B cell (primary cell): ENCODE measurements around the gene ARID1A. TPM values are rescaled to one million over a fixed set of nuclear protein-coding genes. Genes with fewer than 3 reads are reported as not detected.
A peak's percentile ranks its signal among the peaks of the same experiment; 100 is the strongest.

Source experiments
- ATAC-seq: fragments of 200-7000 bp; cut with Tn5 transposase; one replicate; pipeline ENCODE4 v1.10.0; 2021; ENCODE audit warnings: low read depth, mild to moderate bottlenecking, moderate number of reproducible peaks, moderate library complexity
- CTCF ChIA-PET: fragments of 350-600 bp; sonication (Branson Sonifier 250); formaldehyde crosslinking; loops from one replicate; lab custom pipeline; 2021; ENCODE audit warnings: antibody characterized with exemption, inconsistent platforms; lab: Charles Lee
- POLR2A ChIA-PET: fragments of 350-600 bp; sonication (Branson Sonifier 250); formaldehyde crosslinking; loops from one replicate; lab custom pipeline; 2021; ENCODE audit warnings: antibody characterized with exemption; lab: Charles Lee
- DNase-seq: peaks from one replicate; pipeline ENCODE4 v3.0.0; 2013
- H2AFZ ChIP-seq: 2 replicates; pipeline ENCODE4 v1.6.1; 2012; ENCODE audit warnings: mild to moderate bottlenecking, low read depth, low read length; ENCODE audit not compliant: insufficient read depth, poor library complexity, severe bottlenecking
- H3K27ac ChIP-seq, 2 donors: 1 replicate in 1 of 2; 2 replicates in 1 of 2; pipeline ENCODE4 v1.5.1; 2012 to 2013; ENCODE audit warnings: low read length in 2 of 2, mild to moderate bottlenecking in 2 of 2, moderate library complexity in 1 of 2
- H3K27me3 ChIP-seq, 4 experiments: fragments of 200-600 bp in 1 of 4; sonication (generic) in 1 of 4; replicated peaks in 1 of 4; 1 replicate in 2 of 4; 2 replicates in 2 of 4; pipeline versions ENCODE4 v1.6.1 to v1.7.0; 2013 to 2016; ENCODE audit warnings: low read length in 3 of 4, mild to moderate bottlenecking in 2 of 4, mixed read lengths in 1 of 4, moderate library complexity in 1 of 4; ENCODE audit not compliant: insufficient read depth in 4 of 4, control insufficient read depth in 3 of 4; ENCODE audit errors: control extremely low read depth in 1 of 4
- H3K36me3 ChIP-seq, 2 experiments: replicated peaks in 1 of 2; 1 replicate in 1 of 2; 2 replicates in 1 of 2; pipeline versions ENCODE4 v1.6.1 to v1.7.1; 2013; ENCODE audit warnings: low read length in 1 of 2; ENCODE audit not compliant: insufficient read depth in 2 of 2, control insufficient read depth in 1 of 2; ENCODE audit errors: control extremely low read depth in 1 of 2, extremely low read depth in 1 of 2
- H3K4me1 ChIP-seq, 2 donors: fragments of 200-600 bp in 1 of 2; sonication (generic) in 1 of 2; 1 replicate in 1 of 2; 2 replicates in 1 of 2; pipeline versions ENCODE4 v1.5.1 to v1.6.1; 2013 to 2017; ENCODE audit warnings: low read length in 2 of 2; ENCODE audit not compliant: control insufficient read depth in 2 of 2, insufficient read depth in 2 of 2
- H3K4me2 ChIP-seq: replicated peaks from 2 replicates; pipeline ENCODE3; 2012; ENCODE audit warnings: mild to moderate bottlenecking, low read depth, low read length; ENCODE audit not compliant: poor library complexity, severe bottlenecking
- H3K4me3 ChIP-seq, 5 experiments: fragments of 200-600 bp in 1 of 5; sonication (generic) in 1 of 5; 1 replicate in 3 of 5; 2 replicates in 2 of 5; pipeline versions ENCODE4 v1.5.1 to v1.7.0; 2011 to 2016; ENCODE audit warnings: low read length in 4 of 5, mild to moderate bottlenecking in 4 of 5, low read depth in 2 of 5, control low read depth in 1 of 5, moderate library complexity in 1 of 5; ENCODE audit not compliant: insufficient read depth in 1 of 5; ENCODE audit errors: control extremely low read depth in 1 of 5, extremely low read depth in 1 of 5
- H3K79me2 ChIP-seq: fragments of 200-600 bp; sonication (generic); one replicate; pipeline ENCODE4 v1.6.0; 2016; ENCODE audit warnings: low read length; ENCODE audit not compliant: control insufficient read depth, insufficient read depth
- H3K9ac ChIP-seq: fragments of 200-600 bp; sonication (generic); 2 replicates; pipeline ENCODE4 v1.6.1; 2017; ENCODE audit warnings: mild to moderate bottlenecking, low read length, moderate library complexity
- H3K9me3 ChIP-seq, 3 donors: one replicate each; pipeline versions ENCODE4 v1.6.1 to v1.7.1; 2013; ENCODE audit warnings: low read length in 2 of 3; ENCODE audit not compliant: control insufficient read depth in 2 of 3, insufficient read depth in 1 of 3; ENCODE audit errors: control extremely low read depth in 1 of 3
- H4K20me1 ChIP-seq: 2 replicates; pipeline ENCODE4 v1.6.0; 2012; ENCODE audit warnings: mild to moderate bottlenecking, low read length; ENCODE audit not compliant: insufficient read depth, control insufficient read depth, poor library complexity, severe bottlenecking
- H3K27ac Mint-ChIP-seq: one replicate; pipeline ENCODE4 v1.8.0; 2021; ENCODE audit warnings: mixed read lengths
- H3K27me3 Mint-ChIP-seq: one replicate; pipeline ENCODE4 v1.8.0; 2021; ENCODE audit warnings: mixed read lengths
- H3K4me1 Mint-ChIP-seq: one replicate; pipeline ENCODE4 v1.8.0; 2021; ENCODE audit warnings: mixed read lengths
- H3K4me3 Mint-ChIP-seq: one replicate; pipeline ENCODE4 v1.8.0; 2021; ENCODE audit warnings: mixed read lengths
- H3K9me3 Mint-ChIP-seq: one replicate; pipeline ENCODE4 v1.8.0; 2022; ENCODE audit warnings: mixed read lengths; ENCODE audit not compliant: insufficient read depth
- EZH2 ChIP-seq: IDR thresholded peaks from 2 replicates; pipeline ENCODE4 v1.6.1; 2012; ENCODE audit warnings: borderline replicate concordance, low read depth, mild to moderate bottlenecking, moderate library complexity, low read length; ENCODE audit not compliant: insufficient read depth, poor library complexity, severe bottlenecking
- WGBS: methylation state at CpG from one replicate; pipeline ENCODE4 v1.1.5; 2013; ENCODE audit warnings: missing lambda C conversion rate; ENCODE audit not compliant: insufficient coverage; 5-methylcytosine and 5-hydroxymethylcytosine counted together
- intact Hi-C: fragments of 100-400 bp; cut with micrococcal nuclease; formaldehyde crosslinking; loops from one replicate; pipeline ENCODE4 v1.10.0; 2022
- polyA plus RNA-seq: library from polyadenylated mRNA; depleted of rRNA; stranded (reverse); fragments of >200 nt; gene quantifications from 2 replicates; pipeline ENCODE4 v1.2.3, GENCODE V29; 2012
- total RNA-seq, 2 donors: library from RNA; stranded (reverse); fragments of 120-200 nt in 1 of 2; gene quantifications; 1 replicate in 1 of 2; 2 replicates in 1 of 2; pipeline versions ENCODE4 v1.2.3 to v1.2.4, GENCODE V29; 2013 to 2022
- TF ChIP-seq, protein P1 (sequence below): fragments of 200-600 bp; IDR thresholded peaks from one replicate; pipeline ENCODE4 v1.8.0; 2022; ENCODE audit warnings: antibody characterized with exemption, mild to moderate bottlenecking

ARID1A gene
- total and polyA plus RNA-seq, 2 donors (not counting 1 experiment from before 2014, with no cell fraction given): 80.7 to 150 TPM

DNA sequence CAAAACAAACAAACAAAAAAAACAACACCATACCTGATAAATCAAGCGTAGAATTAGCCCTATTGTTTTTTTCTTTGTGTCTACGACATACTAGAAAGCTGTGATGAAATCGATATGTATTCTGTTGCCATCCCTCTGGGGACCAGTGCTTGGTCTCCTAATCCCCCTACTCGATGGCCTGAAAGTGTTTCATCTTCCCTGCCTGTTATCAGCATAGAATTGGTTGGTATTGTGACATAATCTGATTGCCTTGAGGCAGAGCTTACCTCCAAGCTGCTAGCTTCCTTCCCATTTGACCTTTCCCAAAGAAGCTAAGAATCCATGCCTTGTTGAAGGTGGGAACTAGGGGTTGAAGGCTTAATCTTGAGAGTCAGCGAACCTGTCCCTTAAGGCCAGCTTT lies 51.2 kb downstream of the ARID1A start:
- ATAC-seq: no peak
- H3K27me3 Mint-ChIP-seq: no peaks in the 10 kb centered on the region
- H3K9ac ChIP-seq: no peak overlapping the region
- TF ChIP-seq, protein P1, sequence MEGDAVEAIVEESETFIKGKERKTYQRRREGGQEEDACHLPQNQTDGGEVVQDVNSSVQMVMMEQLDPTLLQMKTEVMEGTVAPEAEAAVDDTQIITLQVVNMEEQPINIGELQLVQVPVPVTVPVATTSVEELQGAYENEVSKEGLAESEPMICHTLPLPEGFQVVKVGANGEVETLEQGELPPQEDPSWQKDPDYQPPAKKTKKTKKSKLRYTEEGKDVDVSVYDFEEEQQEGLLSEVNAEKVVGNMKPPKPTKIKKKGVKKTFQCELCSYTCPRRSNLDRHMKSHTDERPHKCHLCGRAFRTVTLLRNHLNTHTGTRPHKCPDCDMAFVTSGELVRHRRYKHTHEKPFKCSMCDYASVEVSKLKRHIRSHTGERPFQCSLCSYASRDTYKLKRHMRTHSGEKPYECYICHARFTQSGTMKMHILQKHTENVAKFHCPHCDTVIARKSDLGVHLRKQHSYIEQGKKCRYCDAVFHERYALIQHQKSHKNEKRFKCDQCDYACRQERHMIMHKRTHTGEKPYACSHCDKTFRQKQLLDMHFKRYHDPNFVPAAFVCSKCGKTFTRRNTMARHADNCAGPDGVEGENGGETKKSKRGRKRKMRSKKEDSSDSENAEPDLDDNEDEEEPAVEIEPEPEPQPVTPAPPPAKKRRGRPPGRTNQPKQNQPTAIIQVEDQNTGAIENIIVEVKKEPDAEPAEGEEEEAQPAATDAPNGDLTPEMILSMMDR: no peak
- no peak for TF ChIP-seq EZH2
- POLR2A ChIA-PET: interaction anchor here (0.6 to 0.7 kb wide), 2 partner anchors 18 to 1472 kb away, joined by 3 to 4 read pairs; no protein-coding TSS in a partner anchor
- H3K79me2 ChIP-seq: peaks cover 74% of the 10 kb centered on the region
- H3K4me3 Mint-ChIP-seq: no peak overlapping the region
- intact Hi-C loops: no loop called here
- H3K36me3 ChIP-seq: peaks cover 0 to 49% of the 10 kb centered on the region in 2 experiments
- peak overlapping the region; percentile 10 for H3K27ac Mint-ChIP-seq
- H2AFZ ChIP-seq: no peak overlapping the region
- WGBS: 100% methylated on average over 2 of the region's 5 CpGs
- H3K4me3 ChIP-seq: no peak overlapping the region
- no peaks in the 10 kb centered on the region for H3K9me3 Mint-ChIP-seq
- H3K27ac ChIP-seq: peak overlapping the region; percentile 7 to 96
- peaks cover 63 to 72% of the 10 kb centered on the region in 2 donors for H3K4me1 ChIP-seq
- DNase-seq: no peak
- no peaks in the 10 kb centered on the region for H3K27me3 ChIP-seq
- H3K9me3 ChIP-seq: no peaks in the 10 kb centered on the region
- H3K4me1 Mint-ChIP-seq: peaks cover 74% of the 10 kb centered on the region
- H3K4me2 ChIP-seq: no peak overlapping the region
- CTCF ChIA-PET: interaction anchor here (0.6 to 1.8 kb wide), 6 partner anchors 8 to 145 kb away, joined by 3 to 5 read pairs (median 3); no protein-coding TSS in a partner anchor
- peaks cover 24% of the 10 kb centered on the region for H4K20me1 ChIP-seq

DNA sequence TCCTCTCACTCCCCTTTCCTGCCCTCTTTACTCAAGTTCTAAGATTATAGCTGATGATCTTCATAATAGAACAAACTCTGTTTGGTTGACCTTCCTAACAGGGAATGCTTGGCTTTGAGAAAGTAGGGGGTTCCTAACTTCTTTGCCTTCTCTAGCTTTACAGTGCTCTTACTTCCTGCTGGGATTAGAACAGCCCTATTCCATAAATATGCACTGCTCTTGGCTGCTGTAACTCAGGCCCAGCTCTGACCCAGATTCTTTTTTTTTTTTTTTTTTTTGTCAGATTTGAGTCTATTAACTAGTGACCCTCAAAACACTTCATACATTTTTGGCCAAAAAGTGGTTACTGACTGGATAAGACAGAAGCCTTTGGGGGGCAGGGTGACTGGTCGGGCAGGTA lies 52.5 kb downstream of the ARID1A start:
- Mint-ChIP-seq H3K27me3 (no peaks in the 10 kb centered on the region), H3K4me3 (no peak overlapping the region), H3K4me1 (peaks cover 72% of the 10 kb centered on the region), H3K9me3 (no peaks in the 10 kb centered on the region), H3K27ac (peak overlapping the region; percentile 46)
- H4K20me1 ChIP-seq: peaks cover 31% of the 10 kb centered on the region
- H3K4me1 ChIP-seq: peaks cover 50 to 59% of the 10 kb centered on the region in 2 donors
- DNase-seq: no peak
- no peak overlapping the region for H3K4me3 ChIP-seq
- CTCF ChIA-PET: interaction anchor here (0.6 to 1.4 kb wide), 6 partner anchors 25 to 350 kb away, joined by 3 to 4 read pairs (median 4); no protein-coding TSS in a partner anchor
- H3K4me2 ChIP-seq: no peak overlapping the region
- no peaks in the 10 kb centered on the region for H3K27me3 ChIP-seq
- no peak for TF ChIP-seq EZH2
- TF ChIP-seq, protein P1: no peak
- peaks cover 83% of the 10 kb centered on the region for H3K79me2 ChIP-seq
- intact Hi-C loops: no loop called here
- peaks cover 0 to 60% of the 10 kb centered on the region in 2 experiments for H3K36me3 ChIP-seq
- H2AFZ ChIP-seq: no peak overlapping the region
- POLR2A ChIA-PET: interaction anchor here (0.6 kb wide), 1 partner anchor 31 kb away, joined by 3 read pairs; no protein-coding TSS in a partner anchor
- H3K9me3 ChIP-seq: no peaks in the 10 kb centered on the region
- ATAC-seq: no peak
- H3K9ac ChIP-seq: peak overlapping the region; percentile 3
- peak overlapping the region in 1 of 2 donors; percentile 53 for H3K27ac ChIP-seq
- WGBS: 100% methylated on average over 1 of the region's 1 CpG
